Endothelial cell (in vitro differentiated cells): ENCODE measurements around the gene USP40. TPM values are rescaled to one million over a fixed set of nuclear protein-coding genes. Genes with fewer than 3 reads are reported as not detected.

ENCODE experiments used
- DNase-seq: peaks from one replicate; pipeline ENCODE4 v3.0.0; 2021; ENCODE audit warnings: low spot score
- H3K27ac Mint-ChIP-seq: one replicate; pipeline ENCODE4 v1.8.0; 2021; ENCODE audit warnings: mixed read lengths, inconsistent platforms; ENCODE audit not compliant: unreplicated experiment
- H3K27me3 Mint-ChIP-seq: one replicate; pipeline ENCODE4 v1.8.0; 2021; ENCODE audit warnings: mild to moderate bottlenecking, moderate library complexity, mixed read lengths, inconsistent platforms; ENCODE audit not compliant: unreplicated experiment
- H3K36me3 Mint-ChIP-seq: one replicate; pipeline ENCODE4 v1.8.0; 2021; ENCODE audit warnings: mild to moderate bottlenecking, low read depth, mixed read lengths, inconsistent platforms; ENCODE audit not compliant: unreplicated experiment
- H3K4me1 Mint-ChIP-seq: one replicate; pipeline ENCODE4 v1.8.0; 2021; ENCODE audit warnings: mild to moderate bottlenecking, mixed read lengths, inconsistent platforms; ENCODE audit not compliant: unreplicated experiment
- H3K4me3 Mint-ChIP-seq: one replicate; pipeline ENCODE4 v1.8.0; 2021; ENCODE audit warnings: mild to moderate bottlenecking, mixed read lengths, inconsistent platforms; ENCODE audit not compliant: unreplicated experiment
- H3K9me3 Mint-ChIP-seq: one replicate; pipeline ENCODE4 v1.8.0; 2021; ENCODE audit warnings: mixed read lengths, inconsistent platforms; ENCODE audit not compliant: unreplicated experiment
- CTCF ChIP-seq: fragments of 200-600 bp; sonication (generic); IDR thresholded peaks from one replicate; pipeline ENCODE4 v1.5.0; 2021; ENCODE audit warnings: antibody characterized with exemption; ENCODE audit not compliant: unreplicated experiment
- total RNA-seq: library from RNA; stranded (reverse); fragmentation: NEBNext Ultra II Directional; extraction: Animal tissue kit (Norgen Biotek cat#: 25700); gene quantifications from one replicate; pipeline ENCODE4 v1.2.1, GENCODE V29; 2021; ENCODE audit not compliant: unreplicated experiment

The USP40 gene
- total RNA-seq, 1 donor from 2014 or later = 23.6 TPM

GRCh38 chr2:233457356-233457755, 109.2 kb downstream of the USP40 start:
- H3K9me3 Mint-ChIP-seq = no peaks in the 10 kb centered on the region
- H3K27me3 Mint-ChIP-seq = peaks cover 3% of the 10 kb centered on the region
- no peak for TF ChIP-seq CTCF
- no peak overlapping the region for H3K27ac Mint-ChIP-seq
- H3K4me3 Mint-ChIP-seq = no peak overlapping the region
- no peaks in the 10 kb centered on the region for H3K4me1 Mint-ChIP-seq
- DNase-seq = no peak
- H3K36me3 Mint-ChIP-seq = peaks cover 19% of the 10 kb centered on the region

- no peak overlapping the region for H3K27ac Mint-ChIP-seq
Observed at GRCh38 chr2:233456934-233457333, 109.6 kb downstream of the USP40 start.

GRCh38 chr2:233456111-233456510, 110.5 kb downstream of the USP40 start:
- no peaks in the 10 kb centered on the region for H3K9me3 Mint-ChIP-seq
- no peak for DNase-seq
- no peak overlapping the region for H3K4me3 Mint-ChIP-seq
- no peak for TF ChIP-seq CTCF
- no peaks in the 10 kb centered on the region for H3K4me1 Mint-ChIP-seq
- peaks cover 3% of the 10 kb centered on the region for H3K27me3 Mint-ChIP-seq
- no peak overlapping the region for H3K27ac Mint-ChIP-seq
- H3K36me3 Mint-ChIP-seq = peaks cover 21% of the 10 kb centered on the region

More at GRCh38 chr2:233456934-233457333, 109.6 kb downstream of the USP40 start:
- DNase-seq = no peak
- TF ChIP-seq CTCF = no peak
- peaks cover 3% of the 10 kb centered on the region for H3K27me3 Mint-ChIP-seq
- H3K36me3 Mint-ChIP-seq = peaks cover 21% of the 10 kb centered on the region
- H3K4me3 Mint-ChIP-seq = no peak overlapping the region
- H3K9me3 Mint-ChIP-seq = no peaks in the 10 kb centered on the region
- H3K4me1 Mint-ChIP-seq = no peaks in the 10 kb centered on the region

GRCh38 chr2:233455491-233455890, 111.1 kb downstream of the USP40 start:
- Mint-ChIP-seq H3K4me3 (no peak overlapping the region), H3K27ac (no peak overlapping the region), H3K36me3 (peaks cover 21% of the 10 kb centered on the region), H3K27me3 (peaks cover 3% of the 10 kb centered on the region), H3K4me1 (no peaks in the 10 kb centered on the region), H3K9me3 (no peaks in the 10 kb centered on the region)
- no peak for TF ChIP-seq CTCF
- DNase-seq = no peak

- Mint-ChIP-seq H3K27ac (no peak overlapping the region), H3K4me1 (no peaks in the 10 kb centered on the region), H3K9me3 (no peaks in the 10 kb centered on the region), H3K27me3 (peaks cover 3% of the 10 kb centered on the region), H3K36me3 (peaks cover 21% of the 10 kb centered on the region), H3K4me3 (no peak overlapping the region)
- TF ChIP-seq CTCF = no peak
- no peak for DNase-seq
Observed at GRCh38 chr2:233455006-233455405, 111.6 kb downstream of the USP40 start.
